Measurements from ENCODE around the gene SPPL2A. TPM values are rescaled to one million over a fixed set of nuclear protein-coding genes. Genes with fewer than 3 reads are reported as not detected.

SPPL2A gene
- total and polyA plus RNA-seq, 9 of the 15 experiments (the other 6 are each of a cell fraction or from before 2014, with no cell fraction given), result 9.8 to 66.1 (median 38.0) TPM

DNA sequence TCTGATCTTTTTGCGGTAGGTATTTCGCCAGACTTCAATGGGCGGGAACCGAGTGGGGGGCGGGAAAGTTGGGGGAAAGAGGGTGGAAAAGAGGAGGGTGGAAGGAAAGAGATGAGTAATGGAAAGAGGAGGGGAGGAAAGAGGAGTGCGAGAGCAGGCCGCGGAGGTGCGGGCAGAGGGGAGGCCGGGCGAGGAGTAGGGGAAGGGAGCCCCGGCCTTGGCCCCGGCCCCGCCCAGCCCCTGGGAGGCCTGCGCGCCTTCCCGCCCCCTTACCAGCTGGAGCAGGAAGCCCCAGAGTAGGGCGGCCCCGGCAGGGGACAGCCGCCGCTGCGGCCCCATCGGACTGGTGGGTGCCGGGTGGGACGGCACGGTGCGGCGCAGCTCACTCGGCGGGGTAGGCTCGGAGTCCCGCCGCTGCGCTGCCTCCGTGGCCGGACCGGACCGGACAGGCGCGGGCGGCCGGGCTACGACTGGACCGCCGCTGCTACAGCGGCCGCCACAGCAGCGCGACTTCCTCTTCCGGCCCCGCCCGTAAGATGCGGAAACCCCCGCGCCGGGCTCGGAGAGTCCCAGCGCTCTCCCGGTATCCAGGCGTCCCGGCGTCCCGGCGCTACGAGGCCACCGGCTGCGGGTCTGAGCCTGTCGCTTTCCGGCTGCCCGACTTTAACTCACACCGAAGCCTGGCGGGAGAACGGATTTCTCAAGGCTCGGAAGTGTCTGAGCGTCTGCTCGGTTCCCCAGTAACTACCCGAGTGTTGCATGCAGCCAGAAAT is at the start of gene SPPL2A (continued):
- TF ChIP-seq STAG1 (CRISPR knock-in tag; IDR thresholded peaks at IDR 0.05; ENCODE audit: borderline replicate concordance) (no peak), CTBP1 (IDR thresholded peaks at IDR 0.05; ENCODE audit: borderline replicate concordance) (peak; percentile 89), RBM34 (IDR thresholded peaks at IDR 0.05; ENCODE audit: borderline replicate concordance, insufficient read depth, low read length) (no peak), GTF2A2 (tag; IDR thresholded peaks at IDR 0.05) (no peak), HEY1 (CRISPR knock-in tag; IDR thresholded peaks at IDR 0.05; ENCODE audit: borderline replicate concordance) (no peak), NCOA2 (IDR thresholded peaks at IDR 0.05; ENCODE audit: partially characterized antibody in 2 of 2) (no peak), TAF7 (tag; IDR thresholded peaks at IDR 0.05) (0 out of 2 replicates have a peak, but pooled peaks have one; percentile 11), POLR2G (IDR thresholded peaks at IDR 0.05; ENCODE audit: low read depth, low read length) (peak; percentile 96), NR2C2 (CRISPR knock-in tag; IDR thresholded peaks at IDR 0.05) (no peak), NR2C2 (tag; IDR thresholded peaks at IDR 0.05) (peak; percentile 75), TCFL5 (CRISPR knock-in tag; conservative IDR thresholded peaks at IDR 0.05) (no peak), CREB1 (IDR thresholded peaks at IDR 0.05) (0 out of 2 replicates have a peak, but pooled peaks have one; percentile 11), CREB1 (CRISPR knock-in tag; IDR thresholded peaks at IDR 0.05) (0 out of 2 replicates have a peak, but pooled peaks have one; percentile 26), SMARCC2 (IDR thresholded peaks at IDR 0.05; ENCODE audit: low read depth) (no peak), ZC3H8 (IDR thresholded peaks at IDR 0.05) (no peak), NFATC3 (IDR thresholded peaks at IDR 0.05) (peak; percentile 88; the same call in 1 of the 2 replicates), SMARCA4 (IDR thresholded peaks at IDR 0.05) (peak; percentile 82), NEUROD1 (IDR thresholded peaks at IDR 0.05; ENCODE audit: borderline replicate concordance, low read depth, low read length, partially characterized antibody) (no peak), KDM4B (IDR thresholded peaks at IDR 0.05; ENCODE audit: borderline replicate concordance in 2 of 2, low read depth in 1 of 2) (0 out of 4 replicates have a peak, but pooled peaks of 1 of the 2 experiments have one; percentile 60)
- TF ChIP-seq, protein P1, sequence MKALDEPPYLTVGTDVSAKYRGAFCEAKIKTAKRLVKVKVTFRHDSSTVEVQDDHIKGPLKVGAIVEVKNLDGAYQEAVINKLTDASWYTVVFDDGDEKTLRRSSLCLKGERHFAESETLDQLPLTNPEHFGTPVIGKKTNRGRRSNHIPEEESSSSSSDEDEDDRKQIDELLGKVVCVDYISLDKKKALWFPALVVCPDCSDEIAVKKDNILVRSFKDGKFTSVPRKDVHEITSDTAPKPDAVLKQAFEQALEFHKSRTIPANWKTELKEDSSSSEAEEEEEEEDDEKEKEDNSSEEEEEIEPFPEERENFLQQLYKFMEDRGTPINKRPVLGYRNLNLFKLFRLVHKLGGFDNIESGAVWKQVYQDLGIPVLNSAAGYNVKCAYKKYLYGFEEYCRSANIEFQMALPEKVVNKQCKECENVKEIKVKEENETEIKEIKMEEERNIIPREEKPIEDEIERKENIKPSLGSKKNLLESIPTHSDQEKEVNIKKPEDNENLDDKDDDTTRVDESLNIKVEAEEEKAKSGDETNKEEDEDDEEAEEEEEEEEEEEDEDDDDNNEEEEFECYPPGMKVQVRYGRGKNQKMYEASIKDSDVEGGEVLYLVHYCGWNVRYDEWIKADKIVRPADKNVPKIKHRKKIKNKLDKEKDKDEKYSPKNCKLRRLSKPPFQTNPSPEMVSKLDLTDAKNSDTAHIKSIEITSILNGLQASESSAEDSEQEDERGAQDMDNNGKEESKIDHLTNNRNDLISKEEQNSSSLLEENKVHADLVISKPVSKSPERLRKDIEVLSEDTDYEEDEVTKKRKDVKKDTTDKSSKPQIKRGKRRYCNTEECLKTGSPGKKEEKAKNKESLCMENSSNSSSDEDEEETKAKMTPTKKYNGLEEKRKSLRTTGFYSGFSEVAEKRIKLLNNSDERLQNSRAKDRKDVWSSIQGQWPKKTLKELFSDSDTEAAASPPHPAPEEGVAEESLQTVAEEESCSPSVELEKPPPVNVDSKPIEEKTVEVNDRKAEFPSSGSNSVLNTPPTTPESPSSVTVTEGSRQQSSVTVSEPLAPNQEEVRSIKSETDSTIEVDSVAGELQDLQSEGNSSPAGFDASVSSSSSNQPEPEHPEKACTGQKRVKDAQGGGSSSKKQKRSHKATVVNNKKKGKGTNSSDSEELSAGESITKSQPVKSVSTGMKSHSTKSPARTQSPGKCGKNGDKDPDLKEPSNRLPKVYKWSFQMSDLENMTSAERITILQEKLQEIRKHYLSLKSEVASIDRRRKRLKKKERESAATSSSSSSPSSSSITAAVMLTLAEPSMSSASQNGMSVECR (CRISPR knock-in tag; IDR thresholded peaks at IDR 0.05), result peak; percentile 95
- TF ChIP-seq, protein P2, sequence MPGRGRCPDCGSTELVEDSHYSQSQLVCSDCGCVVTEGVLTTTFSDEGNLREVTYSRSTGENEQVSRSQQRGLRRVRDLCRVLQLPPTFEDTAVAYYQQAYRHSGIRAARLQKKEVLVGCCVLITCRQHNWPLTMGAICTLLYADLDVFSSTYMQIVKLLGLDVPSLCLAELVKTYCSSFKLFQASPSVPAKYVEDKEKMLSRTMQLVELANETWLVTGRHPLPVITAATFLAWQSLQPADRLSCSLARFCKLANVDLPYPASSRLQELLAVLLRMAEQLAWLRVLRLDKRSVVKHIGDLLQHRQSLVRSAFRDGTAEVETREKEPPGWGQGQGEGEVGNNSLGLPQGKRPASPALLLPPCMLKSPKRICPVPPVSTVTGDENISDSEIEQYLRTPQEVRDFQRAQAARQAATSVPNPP (IDR thresholded peaks at IDR 0.05; ENCODE audit: borderline replicate concordance, insufficient read depth, insufficient read length), result no peak
- TF ChIP-seq, protein P3, sequence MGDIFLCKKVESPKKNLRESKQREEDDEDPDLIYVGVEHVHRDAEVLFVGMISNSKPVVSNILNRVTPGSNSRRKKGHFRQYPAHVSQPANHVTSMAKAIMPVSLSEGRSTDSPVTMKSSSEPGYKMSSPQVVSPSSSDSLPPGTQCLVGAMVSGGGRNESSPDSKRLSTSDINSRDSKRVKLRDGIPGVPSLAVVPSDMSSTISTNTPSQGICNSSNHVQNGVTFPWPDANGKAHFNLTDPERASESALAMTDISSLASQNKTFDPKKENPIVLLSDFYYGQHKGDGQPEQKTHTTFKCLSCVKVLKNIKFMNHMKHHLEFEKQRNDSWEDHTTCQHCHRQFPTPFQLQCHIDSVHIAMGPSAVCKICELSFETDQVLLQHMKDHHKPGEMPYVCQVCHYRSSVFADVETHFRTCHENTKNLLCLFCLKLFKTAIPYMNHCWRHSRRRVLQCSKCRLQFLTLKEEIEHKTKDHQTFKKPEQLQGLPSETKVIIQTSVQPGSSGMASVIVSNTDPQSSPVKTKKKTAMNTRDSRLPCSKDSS (IDR thresholded peaks at IDR 0.05; ENCODE audit: low read depth, partially characterized antibody), result no peak
